Subcutaneous adipose tissue (tissue), 4 donors: ENCODE data around the gene TAS2R1. TPM values are rescaled to one million over a fixed set of nuclear protein-coding genes. Genes with fewer than 3 reads are reported as not detected.

Experiments used
- CTCF ChIP-seq: fragments of 450-650 bp; IDR thresholded peaks from one replicate; pipeline ENCODE4 v1.5.1; 2016; ENCODE audit warnings: low read depth, mild to moderate bottlenecking, control low read depth, antibody characterized with exemption, moderate library complexity
- total RNA-seq, 4 donors: library from RNA; depleted of rRNA; stranded (reverse); fragments of >200 nt; gene quantifications; one replicate each; pipeline ENCODE4 v1.1.0, GENCODE V29; 2016

Gene TAS2R1
- total RNA-seq, 4 donors from 2014 or later: not detected

GRCh38 chr5:9624196-9624947 lies 5.8 kb downstream of the TAS2R1 start:
- no peak for TF ChIP-seq CTCF

- no peak for TF ChIP-seq CTCF
Measured at GRCh38 chr5:9623661-9624060, 6.5 kb downstream of the TAS2R1 start.

- no peak for TF ChIP-seq CTCF
Measured at GRCh38 chr5:9622971-9623421, 7.2 kb downstream of the TAS2R1 start.

GRCh38 chr5:9621379-9621903 lies 8.7 kb downstream of the TAS2R1 start:
- TF ChIP-seq CTCF: no peak

GRCh38 chr5:9619331-9620092 lies 10.6 kb downstream of the TAS2R1 start:
- TF ChIP-seq CTCF: no peak

- TF ChIP-seq CTCF: no peak
Measured at GRCh38 chr5:9617739-9618504, 12.2 kb downstream of the TAS2R1 start.
